Measurements from ENCODE around the gene CLMP. TPM values are rescaled to one million over a fixed set of nuclear protein-coding genes. Genes with fewer than 3 reads are reported as not detected.
"Not testable (repeated sequence)": the region's sequence is repeated elsewhere in the genome, so short reads cannot be mapped to it uniquely, and the experiment has no call there.

Gene CLMP
- total RNA-seq, 1 donor from 2014 or later: 32.0 TPM

- no peak for DNase-seq (ENCODE audit: low read depth)
Measured at GRCh38 chr11:123170929-123171328, 24.1 kb downstream of the CLMP start.

GRCh38 chr11:123169821-123170220 is 25.2 kb downstream of the CLMP start:
- DNase-seq (ENCODE audit: low read depth): no peak

- peak; percentile 32 for DNase-seq (ENCODE audit: low read depth)
Measured at GRCh38 chr11:123168955-123169484, 26.0 kb downstream of the CLMP start.

- DNase-seq (ENCODE audit: low read depth): no peak
Measured at GRCh38 chr11:123168241-123168640, 26.8 kb downstream of the CLMP start.

GRCh38 chr11:123166071-123166559 is 28.9 kb downstream of the CLMP start:
- DNase-seq (ENCODE audit: low read depth): peak; percentile 54

GRCh38 chr11:123164732-123165450 is 30.2 kb downstream of the CLMP start:
- DNase-seq (ENCODE audit: low read depth): no peak

GRCh38 chr11:123163621-123164020 is 31.4 kb downstream of the CLMP start:
- DNase-seq (ENCODE audit: low read depth): no peak

GRCh38 chr11:123161376-123162030 is 33.5 kb downstream of the CLMP start:
- no peak for DNase-seq (ENCODE audit: low read depth)

- DNase-seq (ENCODE audit: low read depth): peak; percentile 21
Measured at GRCh38 chr11:123159183-123159857, 35.7 kb downstream of the CLMP start.

GRCh38 chr11:123158033-123159003 is 36.7 kb downstream of the CLMP start:
- DNase-seq (ENCODE audit: low read depth): no peak

- DNase-seq (ENCODE audit: low read depth): no peak
Measured at GRCh38 chr11:123152951-123153350, 42.1 kb downstream of the CLMP start.

GRCh38 chr11:123152346-123152745 is 42.7 kb downstream of the CLMP start:
- not testable (repeated sequence) for DNase-seq (ENCODE audit: low read depth)

GRCh38 chr11:123151796-123152195 is 43.3 kb downstream of the CLMP start:
- no peak for DNase-seq (ENCODE audit: low read depth)

- DNase-seq (ENCODE audit: low read depth): no peak
Measured at GRCh38 chr11:123151366-123151765, 43.7 kb downstream of the CLMP start.

GRCh38 chr11:123150882-123151281 is 44.2 kb downstream of the CLMP start:
- no peak for DNase-seq (ENCODE audit: low read depth)

GRCh38 chr11:123148965-123149364 is 46.1 kb downstream of the CLMP start:
- DNase-seq (ENCODE audit: low read depth): no peak

- no peak for DNase-seq (ENCODE audit: low read depth)
Measured at GRCh38 chr11:123145661-123146060, 49.4 kb downstream of the CLMP start.

GRCh38 chr11:123145220-123145619 is 49.8 kb downstream of the CLMP start:
- DNase-seq (ENCODE audit: low read depth): peak; percentile 91

- no peak for DNase-seq (ENCODE audit: low read depth)
Measured at GRCh38 chr11:123144707-123145106, 50.3 kb downstream of the CLMP start.

GRCh38 chr11:123143921-123144320 is 51.1 kb downstream of the CLMP start:
- no peak for DNase-seq (ENCODE audit: low read depth)

GRCh38 chr11:123143476-123143875 is 51.6 kb downstream of the CLMP start:
- DNase-seq (ENCODE audit: low read depth): no peak

Measured in myocyte (in vitro differentiated cells).